ENCODE data around the gene FAT4. TPM values are rescaled to one million over a fixed set of nuclear protein-coding genes. Genes with fewer than 3 reads are reported as not detected.

Gene FAT4
- total RNA-seq, 1 experiment from 2014 or later: 0.71 TPM

- no peak for ATAC-seq
- H2AFZ ChIP-seq (ENCODE audit: low read depth, low read length, poor library complexity, severe bottlenecking): no peak overlapping the region
- H3K9me2 ChIP-seq (ENCODE audit: insufficient read depth): no peaks in the 10 kb centered on the region
- ChIA-PET RAD21 (ENCODE audit: low non-redundant PET in 1 of 2, low total read pairs in 2 of 2, uncharacterized antibody in 2 of 2, unreplicated experiment in 2 of 2) (no interaction called here), CTCF (no interaction called here), POLR2A (no interaction called here)
- H3K9me3 ChIP-seq (ENCODE audit: control insufficient read depth in 1 of 2, insufficient read depth in 1 of 2, low read depth in 1 of 2, low read length in 2 of 2): no peaks in the 10 kb centered on the region
- H3K36me3 ChIP-seq (ENCODE audit: control insufficient read depth in 1 of 2, insufficient read depth in 2 of 2, low read length in 2 of 2): no peaks in the 10 kb centered on the region
- no peaks in the 10 kb centered on the region for H4K20me1 ChIP-seq (ENCODE audit: insufficient read depth)
- intact Hi-C loops (cut with micrococcal nuclease): no loop called here
- H3K27ac ChIP-seq (ENCODE audit: low read depth, low read length): no peak overlapping the region
- no peaks in the 10 kb centered on the region for H3K4me1 ChIP-seq (ENCODE audit: control insufficient read depth in 1 of 2, insufficient read depth in 2 of 2, low read length in 2 of 2)
- no peaks in the 10 kb centered on the region for H3K79me2 ChIP-seq (ENCODE audit: insufficient read depth, low read length)
- no TSS peak for BruUV-seq (replicated peaks)
- DNase-seq (ENCODE audit: low read depth, low spot score): no peak
- no peak overlapping the region for H3K4me3 ChIP-seq (replicated peaks in 1 of 2; ENCODE audit: low read depth in 1 of 2, low read length in 2 of 2)
- no peak overlapping the region for H3K4me2 ChIP-seq (ENCODE audit: low read length)
- H3K27me3 ChIP-seq (ENCODE audit: insufficient read depth, low read length): no peaks in the 10 kb centered on the region
- H3K9ac ChIP-seq (ENCODE audit: low read length): no peak overlapping the region
- TF ChIP-seq ZBTB33 (IDR thresholded peaks at IDR 0.05; ENCODE audit: extremely low read depth, insufficient replicate concordance, low read length) (no peak), ATF3 (IDR thresholded peaks at IDR 0.05) (no peak), YY1 (IDR thresholded peaks at IDR 0.05; ENCODE audit: extremely low read depth, insufficient replicate concordance, low read depth, low read length) (no peak), REST (IDR thresholded peaks at IDR 0.05; ENCODE audit: low read depth) (no peak), POLR2AphosphoS5 (IDR thresholded peaks at IDR 0.05; ENCODE audit: low read depth, low read length) (no peak)
These were observed 8.2 kb upstream of the FAT4 start for GRCh38 chr4:125306533-125306932.

Data from HCT116 (cell line).